ENCODE data around the gene NAA80. TPM values are rescaled to one million over a fixed set of nuclear protein-coding genes. Genes with fewer than 3 reads are reported as not detected.

Gene NAA80
- total and polyA plus RNA-seq, 10 of the 15 experiments (the other 5 are each of a cell fraction or from before 2014, with no cell fraction given) = 0.48 to 12.7 (median 6.7) TPM

DNA sequence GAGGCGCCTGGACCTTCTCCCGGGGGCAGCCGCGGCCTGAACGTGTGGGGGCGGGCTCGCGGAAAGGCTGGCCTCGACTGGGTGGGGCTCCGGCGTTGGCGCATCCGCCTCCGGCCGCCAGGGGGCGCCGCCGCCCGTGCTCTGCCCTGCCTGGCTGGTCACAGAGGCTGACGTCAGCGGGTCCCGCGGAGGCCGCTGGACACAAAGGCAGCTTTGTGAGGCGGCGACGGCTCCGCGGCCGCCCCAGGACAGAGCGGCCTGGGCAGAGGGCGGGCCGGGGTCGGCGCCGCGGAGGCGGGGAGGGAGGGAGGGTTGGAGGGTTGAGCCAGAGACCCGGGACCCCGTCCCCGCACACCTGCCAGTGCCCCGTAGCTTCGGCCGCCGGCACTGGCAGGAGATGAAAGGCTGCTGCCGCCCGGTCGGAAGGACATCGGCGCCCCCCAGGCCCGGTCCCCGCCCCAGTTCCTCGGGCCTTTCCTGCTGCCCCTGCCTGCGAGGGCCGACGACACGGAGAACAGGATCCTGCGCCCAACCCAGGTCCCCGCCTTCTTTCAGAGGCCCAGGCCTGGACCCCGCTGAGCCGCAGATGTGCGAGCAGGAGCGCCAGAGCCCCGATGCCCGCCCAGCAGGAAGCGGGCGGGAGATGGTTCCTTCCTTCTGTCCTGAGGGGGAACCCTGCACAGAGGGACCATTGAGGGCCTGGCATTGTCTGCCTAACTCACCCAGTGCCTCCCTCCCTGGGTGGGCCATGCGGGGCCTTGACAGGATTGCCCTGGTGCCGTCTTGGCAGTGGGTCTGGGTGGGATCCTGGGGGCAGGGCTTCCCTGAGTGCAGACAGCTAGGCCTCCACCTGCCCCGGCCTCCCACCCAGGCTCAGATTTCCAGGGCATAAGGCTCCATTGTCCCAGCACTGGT lies 38.9 kb downstream of the NAA80 start (continued):
- TF ChIP-seq ASH2L (IDR thresholded peaks at IDR 0.05; ENCODE audit: borderline replicate concordance, low read depth) = no peak
- TF ChIP-seq CHD2 (IDR thresholded peaks at IDR 0.05; ENCODE audit: borderline replicate concordance, low read depth, low read length) = peak; percentile 72
- TF ChIP-seq JUND (IDR thresholded peaks at IDR 0.05; ENCODE audit: low read depth, low read length) = peak; percentile 65
- TF ChIP-seq SMAD5 (IDR thresholded peaks at IDR 0.05; ENCODE audit: low read depth) = no peak
- TF ChIP-seq BACH1 (IDR thresholded peaks at IDR 0.05; ENCODE audit: borderline replicate concordance) = peak; percentile 79
- TF ChIP-seq PAX5 (IDR thresholded peaks at IDR 0.05; ENCODE audit: borderline replicate concordance, low read depth, low read length) = peak; percentile 95
- 0 out of 2 replicates have a peak, but pooled peaks have one; percentile 42 for TF ChIP-seq MEF2A (IDR thresholded peaks at IDR 0.05; ENCODE audit: insufficient read depth, low read depth, low read length)
- no peak for TF ChIP-seq HDAC6 (IDR thresholded peaks at IDR 0.05; ENCODE audit: unreplicated experiment)
- TF ChIP-seq BCLAF1 (IDR thresholded peaks at IDR 0.05) = no peak
- TF ChIP-seq YBX1 (IDR thresholded peaks at IDR 0.05) = no peak
- no peak; the same call in 1 of the 2 replicates for TF ChIP-seq POLR2AphosphoS5 (IDR thresholded peaks at IDR 0.05; ENCODE audit: low read length)
- no peak for TF ChIP-seq ZZZ3 (IDR thresholded peaks at IDR 0.05; ENCODE audit: control insufficient read depth, insufficient read length, low read depth)
- 0 out of 2 replicates have a peak, but pooled peaks have one; percentile 23 for TF ChIP-seq MTA3 (IDR thresholded peaks at IDR 0.05; ENCODE audit: borderline replicate concordance, low read length)
- no peak for TF ChIP-seq CEBPB (IDR thresholded peaks at IDR 0.05; ENCODE audit: borderline replicate concordance in 1 of 2, low read depth in 2 of 2, low read length in 2 of 2)
- TF ChIP-seq MTA2 (IDR thresholded peaks at IDR 0.05; ENCODE audit: low read depth) = no peak
- 0 out of 2 replicates have a peak, but pooled peaks have one; percentile 17 for TF ChIP-seq ELK1 (IDR thresholded peaks at IDR 0.05; ENCODE audit: low read depth, low read length)
- no peak for TF ChIP-seq BCL11A (IDR thresholded peaks at IDR 0.05; ENCODE audit: low read depth, low read length)
- TF ChIP-seq ATF7 (IDR thresholded peaks at IDR 0.05; ENCODE audit: low read depth) = no peak; the same call in 1 of the 2 replicates
- no peak for TF ChIP-seq NR2C1 (IDR thresholded peaks at IDR 0.05)
- TF ChIP-seq SMAD1 (IDR thresholded peaks at IDR 0.05; ENCODE audit: low read depth, partially characterized antibody) = no peak
- TF ChIP-seq TCF7 (IDR thresholded peaks at IDR 0.05; ENCODE audit: borderline replicate concordance) = no peak
- 0 out of 2 replicates have a peak, but pooled peaks have one; percentile 41 for TF ChIP-seq RFX5 (IDR thresholded peaks at IDR 0.05; ENCODE audit: low read depth, low read length)
- peak; percentile 69 for TF ChIP-seq CREM (IDR thresholded peaks at IDR 0.05; ENCODE audit: low read depth)
- no peak for TF ChIP-seq ZNF384 (IDR thresholded peaks at IDR 0.05; ENCODE audit: borderline replicate concordance, low read depth, low read length)
- TF ChIP-seq CREB1 (IDR thresholded peaks at IDR 0.05; ENCODE audit: low read depth) = peak; percentile 84
- TF ChIP-seq MEF2B (IDR thresholded peaks at IDR 0.05; ENCODE audit: partially characterized antibody, poor library complexity, severe bottlenecking) = no peak
- no peak for TF ChIP-seq NFXL1 (IDR thresholded peaks at IDR 0.05; ENCODE audit: borderline replicate concordance)

Data from GM12878 (cell line).